GM19372 (cell line): ENCODE data around the gene ELMO1.

ENCODE experiments used
- ATAC-seq: cut with Tn5 transposase; IDR thresholded peaks from one replicate; pipeline ENCODE4 v1.9.1; 2021; ENCODE audit warnings: mild to moderate bottlenecking, low read depth, moderate library complexity; ENCODE audit not compliant: unreplicated experiment

Gene ELMO1

DNA sequence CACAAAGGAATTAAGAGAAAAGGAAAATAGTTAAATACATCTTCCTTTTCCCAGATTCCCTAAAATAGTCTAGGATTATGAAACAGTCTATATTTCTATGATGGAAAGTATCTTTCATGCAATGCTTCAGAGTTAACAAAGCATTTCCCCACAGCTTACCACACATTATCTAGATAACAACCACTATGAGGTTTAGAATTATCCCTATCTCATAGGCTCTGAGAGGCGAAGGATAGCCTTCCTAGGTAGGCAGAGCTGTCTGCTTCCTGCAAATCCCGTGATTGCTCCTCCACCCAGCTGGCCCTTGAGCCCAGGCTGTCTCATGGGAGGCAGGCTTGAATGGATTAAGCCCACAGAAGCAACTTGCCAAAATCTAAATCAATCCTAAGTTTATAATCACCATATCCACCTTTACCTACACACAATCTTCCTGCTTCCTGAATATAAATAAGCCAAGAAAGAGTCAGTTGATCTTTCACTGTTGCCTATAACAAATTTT lies 402.9 kb downstream of the ELMO1 start:
- ATAC-seq = no peak

DNA sequence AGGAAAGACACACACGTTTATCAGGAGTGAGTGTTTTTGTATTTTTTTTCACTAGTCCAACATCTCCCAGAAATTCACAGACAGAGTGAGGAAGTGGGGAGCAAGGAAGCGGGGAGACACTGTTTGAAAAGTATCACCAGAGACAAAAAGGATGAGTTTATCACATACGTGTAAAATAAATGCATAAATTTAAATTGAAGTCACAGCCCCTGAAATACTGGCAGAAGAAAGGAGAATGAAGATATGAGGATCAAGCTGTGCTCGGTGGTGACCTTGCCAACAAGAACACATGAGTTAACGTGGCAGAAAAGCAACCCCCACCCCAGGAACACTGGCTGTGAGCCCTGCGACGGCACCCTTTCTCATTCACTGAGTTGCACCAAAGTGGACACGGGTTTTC lies 407.2 kb downstream of the ELMO1 start:
- no peak for ATAC-seq

GRCh38 chr7:37040330-37040729 lies 408.3 kb downstream of the ELMO1 start:
- ATAC-seq = no peak

GRCh38 chr7:37039131-37039749 lies 409.4 kb downstream of the ELMO1 start:
- no peak for ATAC-seq

DNA sequence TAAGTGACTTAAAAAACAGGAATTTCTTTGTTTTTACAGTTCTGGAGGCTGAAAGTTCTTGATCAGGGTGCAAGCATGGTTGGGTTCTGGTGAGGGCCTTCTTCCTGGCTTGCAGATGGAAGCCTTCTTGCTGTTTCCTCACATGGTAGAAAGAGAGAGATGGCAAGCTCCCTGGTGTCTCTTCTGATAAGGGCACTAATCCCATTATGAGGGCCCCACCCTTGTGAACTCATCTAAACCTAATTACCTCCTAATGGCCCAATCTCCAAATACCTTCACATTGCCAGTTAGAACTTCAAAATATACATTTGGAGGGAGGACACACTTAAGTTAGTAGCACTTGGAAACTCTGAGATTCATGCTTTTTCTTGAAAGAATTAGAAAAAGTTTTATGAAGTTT lies 410.0 kb downstream of the ELMO1 start:
- no peak for ATAC-seq

- no peak for ATAC-seq
These were observed 411.4 kb downstream of the ELMO1 start for GRCh38 chr7:37037286-37037685.

- no peak for ATAC-seq
These were observed 413.0 kb downstream of the ELMO1 start for GRCh38 chr7:37035631-37036030.

- no peak for ATAC-seq
These were observed 415.5 kb downstream of the ELMO1 start for GRCh38 chr7:37033141-37033540.

GRCh38 chr7:37032258-37032601 lies 416.4 kb downstream of the ELMO1 start:
- no peak for ATAC-seq

DNA sequence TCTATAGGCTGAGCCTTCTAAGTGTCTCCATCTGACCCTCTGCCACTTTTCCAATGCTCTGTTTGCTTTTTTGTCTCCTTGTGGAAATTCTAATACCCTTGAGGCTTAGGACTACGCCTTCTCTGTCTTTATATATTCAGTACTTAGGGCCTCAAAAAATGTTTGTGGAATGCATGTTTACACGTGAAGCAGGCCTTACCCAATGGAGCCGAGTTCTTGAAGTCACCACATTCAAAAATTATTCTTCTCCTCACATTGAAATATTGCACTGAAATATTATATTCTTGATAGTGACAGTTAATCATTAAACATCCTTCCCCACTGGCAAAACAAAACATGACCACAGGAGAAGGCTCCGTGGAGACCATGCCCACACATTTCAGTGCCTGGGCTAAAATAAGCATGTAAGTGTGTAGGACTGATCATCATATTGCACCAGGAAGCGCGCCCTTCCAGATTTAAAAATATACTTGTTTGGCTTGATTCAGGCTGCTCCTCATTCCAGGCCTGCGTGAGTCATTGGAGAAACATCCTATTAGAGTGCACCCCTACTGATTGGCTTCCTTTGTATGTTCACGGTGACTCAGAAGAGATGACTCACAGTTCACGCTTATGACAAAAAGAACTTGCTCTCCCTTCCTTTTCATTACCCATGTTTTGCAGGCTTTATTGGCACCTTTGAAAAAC lies 416.9 kb downstream of the ELMO1 start:
- ATAC-seq = no peak

DNA sequence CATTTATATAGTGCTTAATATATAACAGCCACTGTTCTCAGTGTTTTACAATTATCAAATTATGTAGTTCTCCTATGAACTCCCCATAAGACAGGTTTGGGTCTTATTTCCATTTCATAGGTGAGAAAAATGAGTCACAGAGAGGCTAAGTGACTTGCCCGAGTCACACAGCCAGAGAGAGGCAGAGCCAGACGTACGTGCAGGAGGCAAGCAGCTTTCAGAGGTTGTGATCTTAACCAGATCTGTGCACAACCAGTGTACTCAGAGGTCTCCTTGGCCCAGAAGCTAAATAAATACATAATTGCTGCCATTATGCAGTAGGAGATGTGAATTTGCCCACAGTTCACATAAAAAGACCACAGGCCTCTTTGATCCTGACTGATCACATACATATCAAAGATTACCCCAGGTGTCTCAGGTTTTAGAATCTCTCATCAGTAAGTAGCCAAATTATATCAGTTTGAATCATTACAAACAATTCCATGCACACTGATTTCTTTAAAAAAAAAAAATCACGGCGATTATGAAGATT lies 419.7 kb downstream of the ELMO1 start:
- ATAC-seq = no peak

- ATAC-seq = no peak
These were observed 420.9 kb downstream of the ELMO1 start for GRCh38 chr7:37027557-37028341.

GRCh38 chr7:37027104-37027503 lies 421.6 kb downstream of the ELMO1 start:
- ATAC-seq = no peak

- no peak for ATAC-seq
These were observed 429.7 kb downstream of the ELMO1 start for GRCh38 chr7:37018954-37019353.

- ATAC-seq = no peak
These were observed 432.4 kb downstream of the ELMO1 start for GRCh38 chr7:37016064-37016878.

GRCh38 chr7:37015353-37016034 lies 433.2 kb downstream of the ELMO1 start:
- ATAC-seq = no peak

DNA sequence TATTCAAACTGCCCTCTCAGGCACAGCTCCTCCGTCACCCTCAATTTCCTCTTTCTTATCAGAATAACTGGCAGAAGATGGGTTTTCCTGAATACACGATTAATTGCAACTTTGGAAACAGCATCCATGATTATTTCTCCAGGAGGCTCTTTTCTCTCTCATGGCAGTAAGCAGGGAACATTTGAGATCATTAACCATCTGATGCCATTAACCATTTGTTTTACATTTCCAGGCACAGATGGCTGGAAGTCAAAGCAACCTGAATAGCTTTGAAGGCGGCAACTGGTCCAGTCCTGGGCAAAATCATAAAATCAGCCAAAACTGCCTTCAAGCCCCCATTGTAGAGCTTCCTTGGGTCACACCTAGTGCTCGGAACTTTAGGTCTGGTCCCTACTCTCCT lies 434.9 kb downstream of the ELMO1 start:
- ATAC-seq = no peak

DNA sequence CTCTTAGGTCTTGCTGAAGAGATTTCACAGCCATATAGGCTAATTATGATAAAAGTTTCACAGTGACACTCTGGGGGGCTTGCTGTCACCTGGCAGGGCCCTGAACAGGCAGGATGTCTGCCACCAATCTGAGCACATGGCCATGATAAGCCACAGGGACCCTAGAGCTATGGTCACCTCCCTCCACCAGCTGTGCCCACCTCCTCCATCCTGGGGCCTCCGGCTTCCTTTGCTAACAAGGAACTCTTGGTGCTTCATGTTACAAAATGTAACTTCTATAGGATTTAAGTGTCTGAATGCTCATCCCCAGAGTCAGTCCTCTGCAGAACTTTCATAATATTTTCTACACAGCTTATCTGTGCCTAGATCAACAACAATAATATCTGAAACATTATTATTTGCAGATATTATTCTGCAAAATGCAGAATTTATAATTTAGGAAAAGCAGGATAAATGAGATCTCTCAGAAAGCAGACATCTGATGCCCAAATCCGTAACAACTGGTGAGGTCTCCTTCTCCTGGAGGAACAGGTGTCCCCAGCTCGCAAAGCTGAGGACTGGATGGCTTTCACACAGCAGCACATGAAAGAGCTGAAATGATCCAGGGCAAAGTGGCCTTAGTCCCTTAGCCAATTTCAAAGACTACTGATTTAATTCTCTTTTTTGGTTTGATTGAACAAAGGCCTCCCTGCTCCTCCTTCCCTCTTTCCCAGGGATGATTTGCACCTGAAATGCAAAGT lies 437.3 kb downstream of the ELMO1 start:
- ATAC-seq = no peak

- ATAC-seq = no peak
These were observed 439.5 kb downstream of the ELMO1 start for GRCh38 chr7:37009125-37009675.
